ENCODE data around the gene LDHAL6B. TPM values are rescaled to one million over a fixed set of nuclear protein-coding genes. Genes with fewer than 3 reads are reported as not detected.

LDHAL6B gene
- total RNA-seq: not detected in 2 replicates

DNA sequence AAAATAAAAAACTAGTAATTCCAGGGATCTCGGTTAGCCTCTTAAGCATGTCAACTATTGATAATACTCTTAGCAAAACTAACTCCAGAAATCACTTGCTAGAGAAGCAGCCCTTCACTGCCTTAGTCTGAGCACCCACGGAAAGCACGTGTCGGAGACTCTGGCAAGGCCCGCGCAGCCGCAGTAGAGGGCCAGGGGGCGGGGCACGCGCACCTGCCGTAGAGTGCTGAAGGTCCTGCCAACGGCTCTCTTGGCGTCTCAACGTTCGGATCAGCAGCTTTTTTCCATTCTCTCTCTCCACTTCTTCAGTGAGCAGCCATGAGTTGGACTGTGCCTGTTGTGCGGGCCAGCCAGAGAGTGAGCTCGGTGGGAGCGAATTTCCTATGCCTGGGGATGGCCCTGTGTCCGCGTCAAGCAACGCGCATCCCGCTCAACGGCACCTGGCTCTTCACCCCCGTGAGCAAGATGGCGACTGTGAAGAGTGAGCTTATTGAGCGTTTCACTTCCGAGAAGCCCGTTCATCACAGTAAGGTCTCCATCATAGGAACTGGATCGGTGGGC is at the start of gene LDHAL6B:
TSS of gene LDHAL6B (plus strand) at position 221 of the 561 bp plus-strand sequence. CDS start at position 319, 98 bp downstream.

Other genes starting within 250 kb of the LDHAL6B start
- 10.4 and 11.7 TPM in 2 replicates for gene RNF111, start 219.2 kb upstream of the LDHAL6B start, total RNA-seq
- 4.6 and 8.5 TPM in 2 replicates for gene CCNB2, start 101.7 kb upstream of the LDHAL6B start, total RNA-seq
- gene MYO1E, start 166.0 kb downstream of the LDHAL6B start, total RNA-seq: 21.9 and 41.5 TPM in 2 replicates
- under 0.01 and 0.60 TPM in 2 replicates for gene FAM81A, start 231.3 kb downstream of the LDHAL6B start, total RNA-seq